ENCODE data around the gene PRXL2B. TPM values are rescaled to one million over a fixed set of nuclear protein-coding genes. Genes with fewer than 3 reads are reported as not detected.

PRXL2B gene
- total RNA-seq, 1 experiment from 2014 or later = 32.2 TPM

DNA sequence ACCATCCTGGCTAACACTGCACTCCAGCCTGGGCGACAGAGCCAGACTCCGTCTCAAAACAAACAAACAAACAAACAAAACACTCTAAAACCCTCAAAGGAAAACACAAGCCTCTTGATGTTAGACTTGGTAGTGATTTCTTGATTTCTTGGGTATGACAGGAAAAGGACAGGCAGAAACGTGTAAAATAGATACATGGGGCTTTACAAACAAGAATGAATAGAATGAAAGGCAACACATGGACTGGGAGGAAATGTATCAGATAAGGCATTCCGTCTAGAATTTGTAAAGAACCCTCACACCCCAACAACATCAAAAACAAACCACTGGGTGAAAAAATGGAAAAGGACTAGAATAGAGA, 7.8 kb upstream of the PRXL2B start:
- TF ChIP-seq SRF (IDR thresholded peaks at IDR 0.05; ENCODE audit: low read depth) (no peak), MAX (IDR thresholded peaks at IDR 0.05) (no peak), SP1 (IDR thresholded peaks at IDR 0.05; ENCODE audit: low read depth) (no peak), TCF7L2 (IDR thresholded peaks at IDR 0.05; ENCODE audit: borderline replicate concordance, extremely low read depth, insufficient read depth, insufficient read length) (no peak), YY1 (IDR thresholded peaks at IDR 0.05; ENCODE audit: extremely low read depth, insufficient replicate concordance, low read depth, low read length) (no peak), CBX3 (IDR thresholded peaks at IDR 0.05; ENCODE audit: low read depth) (no peak), RAD21 (IDR thresholded peaks at IDR 0.05; ENCODE audit: low read depth) (no peak), EZH2 (IDR thresholded peaks at IDR 0.05) (no peak), CEBPB (IDR thresholded peaks at IDR 0.05; ENCODE audit: low read depth) (no peak), POLR2AphosphoS5 (IDR thresholded peaks at IDR 0.05; ENCODE audit: low read depth, low read length) (no peak), ZNF274 (IDR thresholded peaks at IDR 0.05; ENCODE audit: low read depth, low read length) (no peak)
- TF ChIP-seq, protein P1, sequence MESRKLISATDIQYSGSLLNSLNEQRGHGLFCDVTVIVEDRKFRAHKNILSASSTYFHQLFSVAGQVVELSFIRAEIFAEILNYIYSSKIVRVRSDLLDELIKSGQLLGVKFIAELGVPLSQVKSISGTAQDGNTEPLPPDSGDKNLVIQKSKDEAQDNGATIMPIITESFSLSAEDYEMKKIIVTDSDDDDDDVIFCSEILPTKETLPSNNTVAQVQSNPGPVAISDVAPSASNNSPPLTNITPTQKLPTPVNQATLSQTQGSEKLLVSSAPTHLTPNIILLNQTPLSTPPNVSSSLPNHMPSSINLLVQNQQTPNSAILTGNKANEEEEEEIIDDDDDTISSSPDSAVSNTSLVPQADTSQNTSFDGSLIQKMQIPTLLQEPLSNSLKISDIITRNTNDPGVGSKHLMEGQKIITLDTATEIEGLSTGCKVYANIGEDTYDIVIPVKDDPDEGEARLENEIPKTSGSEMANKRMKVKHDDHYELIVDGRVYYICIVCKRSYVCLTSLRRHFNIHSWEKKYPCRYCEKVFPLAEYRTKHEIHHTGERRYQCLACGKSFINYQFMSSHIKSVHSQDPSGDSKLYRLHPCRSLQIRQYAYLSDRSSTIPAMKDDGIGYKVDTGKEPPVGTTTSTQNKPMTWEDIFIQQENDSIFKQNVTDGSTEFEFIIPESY (IDR thresholded peaks at IDR 0.05; ENCODE audit: extremely low read depth, insufficient replicate concordance, low read length) = no peak
- Histone ChIP-seq H3K9me3 (ENCODE audit: control insufficient read depth in 1 of 2, insufficient read depth in 1 of 2, low read depth in 1 of 2, low read length in 2 of 2) (no peaks in the 10 kb centered on the region), H3K9ac (ENCODE audit: low read length) (peak overlapping the region; percentile 46; the same call in 1 of the 2 replicates), H4K20me1 (ENCODE audit: insufficient read depth) (no peaks in the 10 kb centered on the region), H3K9me2 (ENCODE audit: insufficient read depth) (no peaks in the 10 kb centered on the region), H3K4me2 (ENCODE audit: low read length) (peak overlapping the region; percentile 64), H3K4me1 (ENCODE audit: control insufficient read depth in 1 of 2, insufficient read depth in 2 of 2, low read length in 2 of 2) (peaks cover 9 to 19% of the 10 kb centered on the region in 2 experiments; a peak in 3 of 4 replicates), H3K27ac (ENCODE audit: low read depth, low read length) (peak overlapping the region; percentile 16; the same call in 1 of the 2 replicates), H2AFZ (ENCODE audit: low read depth, low read length, poor library complexity, severe bottlenecking) (peak overlapping the region; percentile 45), H3K27me3 (ENCODE audit: insufficient read depth, low read length) (no peaks in the 10 kb centered on the region), H3K4me3 (replicated peaks in 1 of 2; ENCODE audit: low read depth in 1 of 2, low read length in 2 of 2) (no peak overlapping the region), H3K36me3 (ENCODE audit: control insufficient read depth in 1 of 2, insufficient read depth in 2 of 2, low read length in 2 of 2) (no peaks in the 10 kb centered on the region), H3K79me2 (ENCODE audit: insufficient read depth, low read length) (no peaks in the 10 kb centered on the region)
- ATAC-seq (no peak), DNase-seq (ENCODE audit: low read depth, low spot score) (no peak)
- BruUV-seq (replicated peaks) = no TSS peak
- POLR2A ChIA-PET = no interaction called here
- intact Hi-C loops (cut with micrococcal nuclease) = no loop called here
- CTCF ChIA-PET = no interaction called here
- RAD21 ChIA-PET (ENCODE audit: low non-redundant PET in 1 of 2, low total read pairs in 2 of 2, uncharacterized antibody in 2 of 2, unreplicated experiment in 2 of 2) = no interaction called here

Measured in HCT116 (cell line).